ENCODE results near the gene MICU1. TPM values are rescaled to one million over a fixed set of nuclear protein-coding genes. Genes with fewer than 3 reads are reported as not detected.
"Not testable (repeated sequence)": the region's sequence is repeated elsewhere in the genome, so short reads cannot be mapped to it uniquely, and the experiment has no call there.

MICU1 gene
- total RNA-seq, 4 donors from 2014 or later: 21.9 to 36.2 (median 31.7) TPM

DNA sequence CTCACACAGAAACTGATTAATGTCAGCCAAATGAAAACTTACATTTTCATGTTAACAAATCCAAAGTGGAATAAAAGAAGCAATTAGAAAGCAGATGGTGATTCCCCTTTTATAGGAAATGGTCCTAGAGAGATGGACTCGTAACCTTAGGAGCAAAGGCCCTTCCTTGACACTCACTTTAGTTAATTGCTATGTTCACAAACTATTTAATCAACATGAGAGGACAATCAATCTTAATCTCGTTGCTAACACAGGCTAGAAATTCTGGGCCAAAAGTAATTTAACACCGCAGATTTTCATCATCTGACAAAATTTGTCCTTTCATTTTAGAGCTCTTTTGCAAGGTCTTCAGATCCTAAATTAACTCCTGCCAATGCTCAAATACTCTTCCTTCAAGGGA, 207.2 kb downstream of the MICU1 start:
- TF ChIP-seq, protein P1, sequence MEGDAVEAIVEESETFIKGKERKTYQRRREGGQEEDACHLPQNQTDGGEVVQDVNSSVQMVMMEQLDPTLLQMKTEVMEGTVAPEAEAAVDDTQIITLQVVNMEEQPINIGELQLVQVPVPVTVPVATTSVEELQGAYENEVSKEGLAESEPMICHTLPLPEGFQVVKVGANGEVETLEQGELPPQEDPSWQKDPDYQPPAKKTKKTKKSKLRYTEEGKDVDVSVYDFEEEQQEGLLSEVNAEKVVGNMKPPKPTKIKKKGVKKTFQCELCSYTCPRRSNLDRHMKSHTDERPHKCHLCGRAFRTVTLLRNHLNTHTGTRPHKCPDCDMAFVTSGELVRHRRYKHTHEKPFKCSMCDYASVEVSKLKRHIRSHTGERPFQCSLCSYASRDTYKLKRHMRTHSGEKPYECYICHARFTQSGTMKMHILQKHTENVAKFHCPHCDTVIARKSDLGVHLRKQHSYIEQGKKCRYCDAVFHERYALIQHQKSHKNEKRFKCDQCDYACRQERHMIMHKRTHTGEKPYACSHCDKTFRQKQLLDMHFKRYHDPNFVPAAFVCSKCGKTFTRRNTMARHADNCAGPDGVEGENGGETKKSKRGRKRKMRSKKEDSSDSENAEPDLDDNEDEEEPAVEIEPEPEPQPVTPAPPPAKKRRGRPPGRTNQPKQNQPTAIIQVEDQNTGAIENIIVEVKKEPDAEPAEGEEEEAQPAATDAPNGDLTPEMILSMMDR (IDR thresholded peaks at IDR 0.05): no peak
- DNase-seq (ENCODE audit: low spot score) (no peak), ATAC-seq (ENCODE audit: low FRiP score) (no peak)

DNA sequence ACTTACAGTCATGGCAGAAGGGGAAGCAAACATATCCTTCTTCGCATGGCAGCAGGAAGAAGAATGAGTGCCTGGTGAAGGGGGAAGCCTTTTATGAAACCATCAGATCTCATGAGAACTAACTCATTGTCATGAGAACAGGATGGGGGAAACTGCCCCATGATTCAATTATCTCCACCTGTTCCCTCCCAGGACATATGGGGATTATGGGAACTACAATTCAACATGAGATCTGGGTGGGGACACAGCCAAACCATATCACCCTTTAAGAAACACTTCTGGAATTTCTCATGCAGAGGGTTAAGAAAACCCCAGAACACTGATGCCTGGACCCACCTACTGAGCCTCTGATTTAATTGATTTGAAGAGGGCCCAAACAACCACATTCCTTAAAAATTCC, 207.9 kb downstream of the MICU1 start:
- no peak for DNase-seq (ENCODE audit: low spot score)
- no peak for ATAC-seq (ENCODE audit: low FRiP score)
- TF ChIP-seq, protein P1 (IDR thresholded peaks at IDR 0.05): no peak

DNA sequence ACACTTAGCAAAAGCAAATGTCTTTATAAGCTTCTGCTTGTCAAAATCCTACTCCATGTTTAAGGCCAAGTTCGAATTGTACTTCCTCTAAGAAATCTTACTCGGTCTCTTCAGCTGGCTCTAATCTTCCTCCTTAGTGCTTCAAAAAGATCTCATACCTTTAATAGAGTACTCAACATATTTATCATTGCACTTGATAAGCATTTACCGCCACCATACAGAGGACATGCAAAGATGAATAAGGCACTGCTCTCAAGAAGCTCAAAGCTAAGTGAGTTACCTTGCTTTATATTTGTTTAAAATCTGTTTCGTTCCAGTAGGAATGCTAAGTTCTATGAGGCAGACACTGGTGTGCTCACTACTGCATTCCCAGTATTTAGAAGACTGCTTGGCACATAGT, 209.2 kb downstream of the MICU1 start:
- no peak for ATAC-seq (ENCODE audit: low FRiP score)
- TF ChIP-seq, protein P1 (IDR thresholded peaks at IDR 0.05): no peak

DNA sequence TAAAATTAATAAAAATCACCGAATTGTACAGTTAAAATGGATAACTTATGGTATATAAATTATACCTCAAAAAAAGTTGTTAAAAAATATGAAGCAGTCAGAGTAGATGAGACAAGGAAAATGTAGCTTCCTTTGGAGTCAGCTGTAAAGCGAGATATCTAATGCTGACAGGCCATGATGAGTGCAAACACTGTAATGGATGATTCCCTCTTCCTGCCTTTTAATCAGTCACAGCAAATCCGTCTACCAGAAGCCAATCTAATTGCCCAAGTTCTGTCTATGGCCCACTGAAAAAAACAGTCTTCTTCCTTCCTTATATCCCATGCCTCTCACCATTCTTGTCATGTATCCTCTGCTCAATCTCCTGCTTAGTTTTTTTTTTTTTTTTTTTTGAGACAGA, 211.2 kb downstream of the MICU1 start:
- TF ChIP-seq, protein P1 (IDR thresholded peaks at IDR 0.05): no peak
- ATAC-seq (ENCODE audit: low FRiP score) (no peak), DNase-seq (ENCODE audit: low spot score) (no peak)

More for the DNA sequence above, 209.2 kb downstream of the MICU1 start:
- DNase-seq (ENCODE audit: low spot score): no peak

DNA sequence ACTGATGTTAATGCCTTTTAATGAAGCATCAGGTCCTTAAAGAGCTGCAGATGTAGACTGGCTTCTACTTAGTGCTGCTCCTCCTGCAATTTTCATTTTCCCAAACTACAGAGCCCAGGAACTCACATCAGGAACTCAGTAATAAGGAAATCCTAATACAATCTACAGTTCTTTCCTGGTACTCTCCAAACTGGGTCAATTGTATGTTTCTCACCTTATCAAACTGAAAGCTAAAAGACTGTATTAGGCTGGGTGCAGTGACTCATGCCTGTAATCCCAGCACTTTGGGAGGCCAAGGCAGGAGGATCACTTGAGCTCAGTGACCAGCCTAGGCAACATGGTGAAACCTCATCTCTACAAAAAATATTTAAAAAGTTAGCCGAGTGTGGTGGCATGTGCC, 216.7 kb downstream of the MICU1 start:
- DNase-seq (ENCODE audit: low spot score) (no peak), ATAC-seq (ENCODE audit: low FRiP score) (no peak)
- TF ChIP-seq, protein P1 (IDR thresholded peaks at IDR 0.05): no peak

DNA sequence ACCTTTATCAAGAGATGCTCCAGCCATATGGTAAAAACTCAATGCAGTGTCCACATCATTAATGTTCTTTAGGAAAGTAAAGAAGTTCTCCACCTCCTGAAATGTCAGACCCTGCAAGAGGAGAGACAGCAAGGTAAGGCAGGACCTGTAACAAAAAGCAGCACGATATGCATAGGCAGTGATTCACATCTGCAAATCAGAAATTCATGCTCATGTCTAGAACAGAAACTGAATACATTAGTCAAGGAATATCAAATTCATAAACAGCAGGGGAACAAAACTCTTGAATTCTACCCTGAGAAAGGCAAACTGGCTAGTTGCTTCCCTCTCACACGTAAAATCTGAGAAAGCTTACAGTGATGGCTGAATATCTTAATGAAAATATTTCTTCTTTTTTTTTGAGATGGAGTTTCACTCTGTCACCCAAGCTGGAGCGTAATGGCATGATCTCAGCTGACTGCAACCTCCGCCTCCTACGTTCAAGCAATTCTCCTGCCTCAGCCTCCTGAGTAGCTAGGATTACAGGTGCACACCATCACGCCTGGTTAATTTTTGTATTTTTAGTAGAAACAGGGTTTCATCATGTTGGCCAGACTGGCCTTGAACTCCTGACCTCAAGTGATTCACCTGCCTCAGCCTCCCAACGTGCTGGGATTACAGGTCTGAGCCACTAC, 217.8 kb downstream of the MICU1 start:
- ATAC-seq (ENCODE audit: low FRiP score) (no peak), DNase-seq (ENCODE audit: low spot score) (no peak)
- TF ChIP-seq, protein P1 (IDR thresholded peaks at IDR 0.05): no peak

DNA sequence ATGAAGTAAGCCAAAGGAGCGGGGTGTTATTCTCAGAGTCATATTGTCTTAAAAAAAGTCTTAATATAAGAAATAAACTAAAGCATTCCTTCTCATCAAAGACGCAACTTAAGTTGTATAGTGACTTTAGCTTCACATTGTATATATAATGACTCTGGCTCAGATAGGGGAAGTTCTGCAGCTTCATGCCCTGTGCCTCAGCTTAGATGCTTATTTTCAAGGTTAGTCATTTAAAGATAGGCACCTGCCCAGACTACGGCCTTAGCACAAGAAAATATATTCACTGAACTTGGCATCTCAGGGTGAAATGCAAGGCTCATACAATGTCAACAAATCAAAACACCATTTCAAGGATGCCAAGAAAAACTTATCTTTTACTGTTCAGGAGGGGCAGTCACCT, 218.4 kb downstream of the MICU1 start:
- ATAC-seq (ENCODE audit: low FRiP score): no peak
- TF ChIP-seq, protein P1 (IDR thresholded peaks at IDR 0.05): no peak
- DNase-seq (ENCODE audit: low spot score): no peak

DNA sequence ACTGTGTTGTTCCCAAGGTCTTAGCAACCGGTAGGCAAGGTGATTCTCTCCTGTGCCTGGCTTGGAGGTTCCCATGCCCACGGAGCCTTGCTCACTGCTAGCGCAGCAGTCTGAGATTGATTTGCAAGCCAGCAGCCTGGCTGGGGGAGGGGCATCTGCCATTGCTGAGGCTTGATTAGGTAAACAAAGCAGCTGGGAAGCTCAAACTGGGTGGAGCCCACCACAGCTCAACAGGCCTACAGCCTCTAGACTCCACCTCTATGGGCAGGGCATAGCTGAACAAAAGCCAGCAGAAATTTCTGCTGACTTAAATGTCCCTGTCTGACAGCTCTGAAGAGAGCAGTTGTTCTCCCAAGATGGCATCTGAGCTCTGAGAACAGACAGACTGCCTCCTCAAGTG, 230.3 kb downstream of the MICU1 start:
- not testable (repeated sequence) for ATAC-seq (ENCODE audit: low FRiP score); DNase-seq (ENCODE audit: low spot score)
